Superior temporal gyrus (tissue), 1 donor: ENCODE data around the gene PLAAT3.
A peak's percentile ranks its signal among the peaks of the same experiment; 100 is the strongest.
"Not testable (repeated sequence)": the region's sequence is repeated elsewhere in the genome, so short reads cannot be mapped to it uniquely, and the experiment has no call there.

Experiments
- DNase-seq: peaks from one replicate; pipeline ENCODE4 v3.0.0-alpha.2; 2016; ENCODE audit errors: extremely low spot score

PLAAT3 gene

DNA sequence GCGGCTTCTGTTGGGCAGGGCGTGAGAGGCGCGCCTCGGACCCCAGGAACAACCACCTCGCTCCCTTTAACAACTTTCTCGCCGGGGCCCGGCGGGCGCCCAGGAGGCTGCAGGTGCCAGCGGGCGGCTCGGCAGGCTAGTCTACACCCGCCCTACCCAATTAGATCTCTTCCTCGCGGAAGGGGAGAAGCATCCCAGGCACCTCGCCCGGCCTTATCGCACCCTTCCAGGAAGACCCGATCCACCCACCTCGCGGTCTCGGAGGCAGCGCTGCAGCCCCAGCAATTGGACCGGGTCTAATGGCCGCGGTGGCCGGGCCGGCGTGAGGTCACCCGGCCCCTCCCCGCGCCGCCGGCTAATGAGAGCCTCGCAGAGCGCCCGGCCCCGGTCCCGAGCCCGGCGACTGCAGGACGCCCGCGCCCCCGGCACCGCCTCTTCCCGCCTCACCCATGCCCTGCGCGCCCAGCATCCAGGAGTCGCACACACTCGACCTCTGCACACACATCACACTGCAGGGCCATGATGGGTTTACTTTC, at the start of gene PLAAT3:
TSS of gene PLAAT3 (minus strand) at position 298 of the 536 bp plus-strand sequence. CDS start 419 bp downstream, outside the sequence.
- DNase-seq: peak; percentile 83

DNA sequence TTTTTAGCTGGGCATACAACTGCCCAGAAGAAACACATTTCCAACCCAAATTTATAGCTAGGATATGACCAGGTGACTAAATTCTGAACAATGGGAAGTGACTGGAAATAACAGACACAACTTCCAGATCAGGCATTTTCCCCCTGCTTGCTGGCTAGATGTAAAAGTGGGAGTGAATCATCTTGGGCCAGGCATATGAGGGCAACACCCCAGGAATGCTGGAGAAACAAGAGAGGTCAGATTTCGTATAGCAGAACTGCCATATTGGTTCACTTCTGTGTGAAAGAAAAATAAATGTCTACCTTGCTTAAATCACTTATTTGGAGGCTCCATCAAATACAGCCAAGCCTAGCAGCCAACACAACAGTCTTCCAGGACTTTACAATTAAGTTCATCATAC, 49.6 kb upstream of the PLAAT3 start:
- DNase-seq: no peak

DNA sequence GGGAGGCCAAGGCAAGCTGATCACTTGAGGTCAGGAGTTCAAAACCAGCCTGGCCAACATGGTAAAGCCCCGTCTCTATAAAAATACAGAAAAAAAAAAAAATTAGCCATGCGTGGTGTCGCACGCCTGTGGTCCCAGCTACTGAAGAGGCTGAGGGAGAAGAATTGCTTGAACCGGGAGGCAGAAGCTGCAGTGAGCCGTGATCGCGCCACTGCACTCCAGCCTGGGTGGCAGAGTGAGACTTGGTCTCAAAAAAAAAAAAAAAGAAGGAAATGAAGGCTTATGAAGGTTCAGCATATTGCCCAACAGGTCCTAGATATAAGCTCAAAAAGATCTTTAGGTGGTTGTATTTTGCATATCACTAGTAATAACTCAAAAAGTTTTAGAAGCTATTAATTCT, 46.7 kb upstream of the PLAAT3 start:
- DNase-seq: no peak

DNA sequence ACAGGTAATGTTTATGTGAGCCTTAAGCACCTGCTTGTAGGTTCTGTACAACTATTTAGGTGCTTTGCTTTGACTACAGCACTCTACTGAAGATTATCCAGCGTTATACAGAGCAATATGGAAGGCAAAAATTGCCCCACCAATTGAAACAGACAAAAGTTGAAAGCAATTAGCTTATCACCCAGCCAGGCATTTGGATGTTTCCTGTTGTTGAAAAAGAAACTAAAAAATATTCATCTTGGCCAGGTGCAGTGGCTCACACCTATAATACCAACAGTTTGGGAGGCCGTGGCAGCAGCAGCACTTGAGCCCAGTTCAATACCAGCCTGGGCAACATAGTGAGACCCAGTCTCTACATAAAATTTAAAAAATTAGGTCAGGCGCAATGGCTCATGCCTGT, 38.4 kb upstream of the PLAAT3 start:
- no peak for DNase-seq

GRCh38 chr11:63643205-63643604, 29.0 kb upstream of the PLAAT3 start:
- DNase-seq: no peak

DNA sequence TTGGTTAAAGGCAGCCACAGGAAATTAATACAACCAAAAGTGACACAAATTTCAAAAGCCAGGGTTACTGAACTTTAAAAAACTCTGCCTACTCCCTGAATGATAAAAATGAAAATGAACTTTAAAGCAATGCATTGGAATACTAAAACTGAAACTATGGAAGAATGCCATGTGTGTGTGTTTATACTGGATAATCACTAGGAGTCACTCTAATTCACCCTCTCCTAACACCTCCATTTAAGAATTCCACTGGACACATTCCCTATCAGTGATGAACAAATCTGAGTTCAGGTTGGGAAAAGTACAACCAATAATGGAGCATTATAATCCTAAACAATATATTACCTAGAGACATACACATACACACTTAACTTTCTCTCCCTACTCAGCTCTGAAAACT, 27.5 kb upstream of the PLAAT3 start:
- no peak for DNase-seq

DNA sequence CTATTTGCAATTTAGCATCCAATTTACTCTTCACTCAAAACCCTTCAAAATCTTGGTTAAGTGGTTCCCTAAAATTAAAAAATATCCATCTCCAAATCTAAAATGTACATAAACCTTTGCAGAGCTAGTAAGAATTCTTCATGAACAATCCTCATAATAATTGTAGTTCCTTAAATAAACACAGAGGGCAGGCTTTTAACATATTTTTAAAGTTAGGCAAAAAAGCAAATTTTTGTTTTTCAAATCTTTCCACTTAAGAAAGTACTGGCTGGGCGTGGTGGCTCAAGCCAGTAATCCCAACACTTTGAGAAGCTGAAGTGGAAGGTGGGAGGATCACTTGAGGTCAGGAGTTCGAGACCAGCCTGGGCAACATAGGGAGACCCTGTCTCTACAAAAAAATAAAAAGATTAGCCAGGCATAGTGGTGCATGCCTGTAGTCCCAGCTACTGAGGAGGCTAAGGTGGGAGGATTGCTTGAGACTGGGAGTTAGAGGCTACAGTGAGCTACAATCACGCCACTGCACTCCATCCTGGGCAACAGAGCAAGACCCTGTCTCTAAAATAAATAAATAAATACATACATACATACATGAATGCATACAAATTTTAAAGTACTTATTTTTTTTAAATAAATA, 25.1 kb upstream of the PLAAT3 start:
- DNase-seq: peak; percentile 73

- not testable (repeated sequence) for DNase-seq
These were observed 24.2 kb upstream of the PLAAT3 start for GRCh38 chr11:63638436-63638835.

DNA sequence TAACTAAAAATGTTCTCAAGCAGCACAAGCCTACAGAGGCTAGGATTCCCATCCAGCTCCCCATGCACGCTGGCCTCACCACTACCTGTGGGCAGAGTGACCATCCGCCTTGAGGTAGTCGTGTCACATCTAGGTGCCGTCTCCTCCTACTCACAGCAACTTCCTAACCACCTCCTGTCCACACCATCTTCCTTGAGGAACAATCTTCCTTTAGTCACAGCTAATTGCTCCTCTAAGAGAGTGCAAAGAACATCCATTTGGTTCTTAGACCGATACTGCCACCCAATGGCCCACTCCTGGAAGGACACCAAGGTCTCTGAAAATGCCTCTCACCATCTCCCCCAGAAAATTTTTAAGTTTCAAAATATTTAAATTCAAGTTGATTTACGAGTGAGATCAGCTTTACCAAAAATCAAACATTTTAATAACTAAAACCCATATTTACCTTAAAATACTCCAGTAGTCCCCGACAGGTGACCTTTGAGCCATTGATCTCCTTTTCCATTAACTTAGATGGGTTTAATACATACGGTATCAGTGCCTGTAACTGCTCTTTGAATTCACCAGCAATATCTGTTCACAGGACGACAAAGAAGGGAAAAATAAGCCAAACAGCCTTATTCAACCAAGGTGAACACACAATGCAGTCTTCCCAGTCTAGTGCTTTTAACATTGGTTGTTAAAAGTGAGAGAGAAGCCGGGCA, 21.7 kb upstream of the PLAAT3 start:
- DNase-seq: peak; percentile 95

GRCh38 chr11:63629426-63629825, 15.2 kb upstream of the PLAAT3 start:
- DNase-seq: no peak

DNA sequence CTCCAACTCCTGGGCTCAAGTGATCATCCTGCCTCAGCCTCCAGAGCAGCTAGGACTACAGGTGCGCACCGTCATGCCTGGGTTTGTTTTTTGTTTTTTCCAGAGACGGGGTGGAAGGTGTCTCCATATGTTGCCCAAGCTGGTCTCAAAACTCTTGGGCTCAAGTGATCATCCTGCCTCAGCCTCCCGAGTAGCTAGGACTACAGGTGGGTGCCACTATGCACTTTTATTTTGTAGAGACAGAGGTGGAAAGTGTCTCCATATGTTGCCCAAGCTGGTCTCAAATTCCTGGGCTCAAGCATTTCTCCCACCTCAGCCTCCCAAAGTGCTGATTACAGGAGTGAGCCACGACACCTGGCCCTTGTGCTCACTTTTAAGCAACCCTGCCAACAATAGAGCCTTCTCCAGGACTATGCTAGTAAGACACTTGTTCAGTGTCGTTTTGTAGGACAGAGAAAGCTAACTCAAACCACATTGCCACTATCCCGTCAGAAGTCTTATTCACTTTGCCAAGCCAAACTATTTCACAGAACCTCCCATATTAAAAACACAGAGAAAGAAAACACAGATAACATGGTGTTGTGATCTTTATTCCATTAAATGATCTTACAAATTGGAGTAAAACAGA, 9.4 kb upstream of the PLAAT3 start:
- no peak for DNase-seq

GRCh38 chr11:63622323-63622722, 8.1 kb upstream of the PLAAT3 start:
- no peak for DNase-seq

GRCh38 chr11:63621071-63621470, 6.8 kb upstream of the PLAAT3 start:
- no peak for DNase-seq

- DNase-seq: no peak
These were observed 5.7 kb upstream of the PLAAT3 start for GRCh38 chr11:63619967-63620366.

- DNase-seq: not testable (repeated sequence)
These were observed 3.5 kb upstream of the PLAAT3 start for GRCh38 chr11:63617686-63618085.

- no peak for DNase-seq
These were observed 2.7 kb upstream of the PLAAT3 start for GRCh38 chr11:63616953-63617352.

GRCh38 chr11:63613517-63614135, 607 bp downstream of the PLAAT3 start:
- DNase-seq: peak; percentile 84

DNA sequence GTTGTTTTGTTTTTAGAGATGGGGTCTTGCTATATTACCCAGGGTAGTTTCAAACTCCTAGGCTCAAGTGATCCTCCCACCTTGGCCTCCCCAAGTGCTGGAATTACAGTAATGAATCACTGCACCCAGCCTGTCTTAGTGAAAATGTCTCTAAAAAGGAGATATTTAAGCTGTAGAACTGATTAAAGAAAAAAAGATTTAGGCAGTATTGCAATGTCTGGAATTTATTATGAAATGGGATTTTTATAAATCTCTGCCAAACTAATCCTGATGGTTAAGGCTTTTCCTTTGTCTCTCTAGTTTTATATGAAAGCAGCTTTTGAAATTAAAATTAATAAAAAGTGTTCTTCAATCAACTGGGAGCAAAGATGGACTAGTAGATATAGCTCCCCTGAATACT, 2.1 kb downstream of the PLAAT3 start:
- DNase-seq: no peak

DNA sequence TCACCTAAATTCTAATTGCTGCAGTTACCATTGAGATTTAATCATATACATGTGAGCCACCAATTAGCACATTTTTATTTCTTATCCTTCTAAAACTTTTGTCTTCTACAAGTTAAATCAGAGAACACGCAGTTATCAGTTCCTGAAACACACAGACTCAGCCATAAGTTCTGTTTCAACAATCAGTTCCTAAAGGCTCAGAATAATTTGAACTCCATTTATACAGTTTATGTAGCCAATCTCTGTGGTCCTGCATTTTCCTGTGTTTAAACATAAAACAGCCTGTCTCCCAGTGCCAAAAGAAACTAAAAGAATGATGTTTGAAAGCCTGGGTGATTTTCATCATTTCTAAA, 2.9 kb downstream of the PLAAT3 start:
- DNase-seq: peak; percentile 60

- DNase-seq: peak; percentile 76
These were observed 3.4 kb downstream of the PLAAT3 start for GRCh38 chr11:63610604-63611394.

GRCh38 chr11:63609971-63610580, 4.2 kb downstream of the PLAAT3 start:
- DNase-seq: no peak
